C4-2B (cell line): ENCODE data around the gene PIPOX.

ENCODE experiments used
- H3K27ac ChIP-seq: fragments of 450-650 bp; 2 replicates; pipeline ENCODE4 v1.5.1; 2017
- ZFX ChIP-seq: fragments of 450-650 bp; IDR thresholded peaks from 2 replicates; pipeline ENCODE4 v1.6.1; 2017
- TF ChIP-seq, protein P1 (sequence below): fragments of 450-650 bp; conservative IDR thresholded peaks from 2 replicates; pipeline ENCODE4 v1.5.1; 2017; ENCODE audit warnings: mild to moderate bottlenecking

PIPOX gene

DNA sequence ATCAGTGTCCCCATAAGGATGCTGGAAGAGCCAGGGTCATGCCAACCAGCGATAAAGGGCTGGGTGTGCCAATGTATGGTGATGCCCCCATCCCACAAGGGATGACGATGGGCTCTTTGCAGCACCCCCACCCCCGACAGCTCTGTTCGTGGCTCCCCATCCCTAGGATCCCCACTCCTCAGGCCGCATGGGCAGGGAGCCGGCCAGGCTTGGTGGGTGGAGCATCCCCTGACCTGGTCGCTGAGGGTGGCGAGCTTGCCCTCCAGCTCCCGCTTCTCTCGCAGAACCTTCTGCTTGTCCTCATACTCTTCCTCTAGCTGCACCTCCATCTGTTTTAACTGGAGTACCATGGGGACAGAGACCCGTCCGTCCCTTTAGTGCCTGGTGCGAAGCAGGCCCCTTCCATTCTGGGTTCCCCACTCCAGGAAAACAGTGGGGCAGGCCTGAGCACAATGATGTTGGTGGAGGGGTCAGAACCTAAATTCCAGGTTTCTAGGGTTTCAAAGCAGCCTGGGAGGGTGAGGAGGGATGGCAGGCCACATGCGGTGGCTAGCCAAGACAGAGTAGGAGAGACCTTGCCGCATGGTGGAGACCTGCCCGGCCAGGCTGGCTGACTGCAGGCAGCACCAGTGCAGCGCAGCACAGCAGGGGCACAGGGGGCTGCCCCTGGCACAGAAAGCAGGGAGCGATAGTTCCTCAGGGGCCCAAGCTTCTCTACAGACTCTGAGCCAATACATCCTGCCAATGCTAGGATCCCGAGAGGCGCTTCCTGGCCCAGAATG is 50.3 kb downstream of the PIPOX start:
- H3K27ac ChIP-seq, result no peak overlapping the region
- TF ChIP-seq, protein P1, sequence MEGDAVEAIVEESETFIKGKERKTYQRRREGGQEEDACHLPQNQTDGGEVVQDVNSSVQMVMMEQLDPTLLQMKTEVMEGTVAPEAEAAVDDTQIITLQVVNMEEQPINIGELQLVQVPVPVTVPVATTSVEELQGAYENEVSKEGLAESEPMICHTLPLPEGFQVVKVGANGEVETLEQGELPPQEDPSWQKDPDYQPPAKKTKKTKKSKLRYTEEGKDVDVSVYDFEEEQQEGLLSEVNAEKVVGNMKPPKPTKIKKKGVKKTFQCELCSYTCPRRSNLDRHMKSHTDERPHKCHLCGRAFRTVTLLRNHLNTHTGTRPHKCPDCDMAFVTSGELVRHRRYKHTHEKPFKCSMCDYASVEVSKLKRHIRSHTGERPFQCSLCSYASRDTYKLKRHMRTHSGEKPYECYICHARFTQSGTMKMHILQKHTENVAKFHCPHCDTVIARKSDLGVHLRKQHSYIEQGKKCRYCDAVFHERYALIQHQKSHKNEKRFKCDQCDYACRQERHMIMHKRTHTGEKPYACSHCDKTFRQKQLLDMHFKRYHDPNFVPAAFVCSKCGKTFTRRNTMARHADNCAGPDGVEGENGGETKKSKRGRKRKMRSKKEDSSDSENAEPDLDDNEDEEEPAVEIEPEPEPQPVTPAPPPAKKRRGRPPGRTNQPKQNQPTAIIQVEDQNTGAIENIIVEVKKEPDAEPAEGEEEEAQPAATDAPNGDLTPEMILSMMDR, result no peak
- TF ChIP-seq ZFX, result no peak

DNA sequence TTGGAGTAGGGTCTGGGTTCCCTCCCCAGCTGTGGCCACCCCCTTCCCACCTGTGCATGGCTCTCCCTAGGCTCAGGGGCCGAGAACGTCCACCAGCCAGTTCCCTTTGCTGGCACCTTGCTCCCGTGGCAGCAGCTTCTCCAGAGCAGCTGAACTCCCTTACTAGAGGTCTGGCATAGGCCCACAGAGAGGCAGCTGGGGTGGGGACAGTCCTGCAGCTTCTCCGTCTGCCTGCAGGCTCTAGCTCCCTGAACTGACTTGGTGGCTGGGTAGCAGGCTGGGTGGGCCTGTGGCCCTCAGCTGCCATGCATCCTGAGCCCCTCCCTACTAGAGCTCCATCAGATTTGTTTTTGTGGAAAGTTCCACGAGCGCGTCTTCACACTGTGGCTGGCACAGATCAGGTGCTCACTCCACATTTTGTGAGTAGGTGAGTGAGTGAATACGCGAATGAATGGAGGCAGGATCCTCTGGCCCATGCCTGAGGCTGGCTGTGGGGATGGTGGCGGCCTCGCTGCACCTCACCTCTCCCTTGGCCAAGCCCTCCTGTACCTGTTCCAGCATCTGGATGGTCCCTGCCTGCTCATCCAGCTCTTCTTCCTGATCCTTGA is 51.3 kb downstream of the PIPOX start:
- H3K27ac ChIP-seq, result no peak overlapping the region

DNA sequence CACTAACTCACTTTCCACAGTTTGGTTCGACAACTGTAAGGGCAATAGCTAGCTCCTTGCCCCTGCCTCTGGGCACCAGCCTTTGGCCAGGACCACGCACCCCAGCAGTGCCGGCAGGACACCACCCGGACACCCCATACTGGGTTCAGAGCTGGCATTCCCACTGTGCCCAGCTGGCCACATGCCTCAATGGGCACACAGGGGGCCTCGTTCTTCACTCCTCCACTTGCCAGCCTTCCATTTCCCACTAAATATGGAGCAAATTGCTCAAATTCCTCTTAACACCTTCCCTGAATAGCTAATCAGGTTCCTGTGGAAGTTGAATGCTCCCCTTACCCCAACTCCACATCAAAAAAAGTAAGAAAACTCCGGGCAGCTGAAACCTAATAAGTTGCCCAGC is 52.5 kb downstream of the PIPOX start:
- no peak for TF ChIP-seq ZFX
- TF ChIP-seq, protein P1, result no peak
- no peak overlapping the region for H3K27ac ChIP-seq

More for the DNA sequence above, 51.3 kb downstream of the PIPOX start:
- TF ChIP-seq, protein P1, result no peak
- TF ChIP-seq ZFX, result no peak

DNA sequence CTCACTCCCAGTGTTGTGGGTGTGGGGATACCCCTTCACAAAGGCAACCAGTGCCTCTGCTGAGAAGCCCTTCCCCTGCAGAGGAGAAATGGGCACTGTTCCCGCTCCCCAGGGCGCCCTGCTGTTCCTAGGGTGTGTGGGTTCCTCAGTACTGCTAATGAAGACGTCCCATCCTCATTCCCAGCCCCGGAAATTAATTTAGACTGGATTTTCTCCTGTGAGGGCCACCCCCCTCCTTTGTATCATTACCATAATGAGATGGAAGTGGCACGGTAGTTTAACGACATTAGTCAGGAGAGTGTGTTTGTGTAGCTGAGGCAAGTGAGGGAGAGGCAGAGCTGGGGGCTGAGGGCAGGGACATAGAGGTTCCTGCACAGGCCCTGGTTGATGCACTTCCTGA is 53.2 kb downstream of the PIPOX start:
- no peak overlapping the region for H3K27ac ChIP-seq

DNA sequence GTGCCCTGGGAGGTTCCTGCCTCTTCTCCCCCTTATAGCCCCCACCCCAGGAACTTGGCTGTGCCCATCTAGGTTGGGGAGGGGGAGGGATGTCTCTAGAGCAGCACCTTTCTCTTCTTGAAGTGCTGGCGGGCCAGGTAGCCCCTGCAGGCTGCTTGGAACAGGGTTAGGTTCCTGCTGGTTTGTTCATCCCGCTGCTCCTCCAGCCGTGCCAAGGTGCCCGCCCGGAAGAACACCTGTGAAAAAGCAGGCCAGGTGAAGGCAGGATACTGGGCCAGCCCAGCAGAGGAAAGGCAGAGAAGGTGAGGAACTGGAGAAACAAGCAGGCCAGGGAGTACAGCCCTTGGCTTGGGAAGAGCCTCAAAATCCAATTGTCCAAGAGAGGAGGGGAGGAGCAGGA is 56.6 kb downstream of the PIPOX start:
- H3K27ac ChIP-seq, result no peak overlapping the region
- TF ChIP-seq, protein P1, result no peak
- TF ChIP-seq ZFX, result no peak

More for the DNA sequence above, 53.2 kb downstream of the PIPOX start:
- TF ChIP-seq, protein P1, result no peak
- TF ChIP-seq ZFX, result no peak

DNA sequence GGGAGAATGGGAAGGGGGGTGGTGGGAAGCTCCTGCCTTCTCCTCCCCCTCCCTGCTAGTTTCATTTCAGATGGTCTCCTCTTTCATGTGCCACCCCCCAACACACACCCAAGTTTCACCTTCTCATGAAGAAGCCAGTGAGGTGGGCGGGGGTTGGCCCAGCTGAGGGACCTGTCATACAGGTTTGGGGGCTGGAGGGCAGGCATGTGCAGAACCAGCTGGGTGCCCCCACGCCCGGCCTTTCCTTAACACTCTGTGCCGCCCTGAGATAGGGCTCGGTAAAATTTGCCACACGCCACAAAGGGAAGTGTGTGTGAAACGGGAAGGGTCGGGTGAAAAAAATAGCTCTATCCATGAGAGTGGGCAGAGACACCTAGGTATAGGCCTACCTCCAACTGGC is 57.4 kb downstream of the PIPOX start:
- TF ChIP-seq, protein P1, result no peak
- TF ChIP-seq ZFX, result no peak
- no peak overlapping the region for H3K27ac ChIP-seq

DNA sequence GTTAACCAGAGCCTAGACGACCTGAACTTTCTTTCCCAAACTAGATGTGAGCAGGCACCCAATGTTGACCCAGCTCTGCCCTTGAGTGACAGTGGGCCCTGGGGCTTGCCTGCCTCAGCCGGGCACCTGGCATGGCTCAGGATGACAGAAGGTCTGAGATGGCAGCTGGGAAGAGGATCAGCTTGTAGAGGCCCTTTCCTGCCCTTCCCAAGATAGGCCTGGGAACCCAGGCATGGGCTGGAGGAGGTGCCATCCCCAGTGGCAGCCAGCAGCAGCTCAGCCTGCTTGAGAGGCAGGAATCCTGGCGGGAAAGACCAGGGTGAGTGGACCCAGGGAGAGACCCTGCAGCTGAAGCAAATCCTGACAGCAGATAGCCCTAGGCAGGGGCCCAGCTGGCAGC is 59.1 kb downstream of the PIPOX start:
- H3K27ac ChIP-seq, result no peak overlapping the region
- TF ChIP-seq ZFX, result no peak
- TF ChIP-seq, protein P1, result no peak
